Activated naive CD4-positive, alpha-beta T cell treated with anti-CD3 and anti-CD28 coated beads, Interleukin-2, amount 10 ng/mL, durations not matched to agents 7 days and 5 days (primary cell): ENCODE measurements around the gene CAPN5.

Source experiments
- CTCF ChIA-PET: fragments of 350-600 bp; sonication (Branson Sonifier 250); formaldehyde crosslinking; loops from one replicate; lab custom pipeline; 2021; ENCODE audit warnings: antibody characterized with exemption; lab: Charles Lee
- DNase-seq: peaks from one replicate; pipeline ENCODE4 v3.0.0-alpha.2; 2020
- H3K27ac Mint-ChIP-seq: one replicate; pipeline ENCODE4 v1.8.0; 2021; ENCODE audit warnings: mild to moderate bottlenecking, moderate library complexity, mixed read lengths
- H3K27me3 Mint-ChIP-seq: one replicate; pipeline ENCODE4 v1.8.0; 2021; ENCODE audit warnings: mild to moderate bottlenecking, mixed read lengths
- H3K36me3 Mint-ChIP-seq: one replicate; pipeline ENCODE4 v1.8.0; 2021; ENCODE audit warnings: mixed read lengths
- H3K4me1 Mint-ChIP-seq: one replicate; pipeline ENCODE4 v1.8.0; 2021; ENCODE audit warnings: mixed read lengths
- H3K4me3 Mint-ChIP-seq: one replicate; pipeline ENCODE4 v1.8.0; 2021; ENCODE audit warnings: mild to moderate bottlenecking, moderate library complexity, mixed read lengths
- H3K9me3 Mint-ChIP-seq: one replicate; pipeline ENCODE4 v1.8.0; 2021; ENCODE audit warnings: mixed read lengths

Gene CAPN5

GRCh38 chr11:77120571-77120970 is 53.8 kb downstream of the CAPN5 start:
- no peaks in the 10 kb centered on the region for H3K27me3 Mint-ChIP-seq
- CTCF ChIA-PET: interaction anchor here (1.0 to 1.2 kb wide), 2 partner anchors 9 to 85 kb away, joined by 3 read pairs; no protein-coding TSS in a partner anchor
- H3K36me3 Mint-ChIP-seq: no peaks in the 10 kb centered on the region
- no peak for DNase-seq
- peaks cover 2% of the 10 kb centered on the region for H3K4me1 Mint-ChIP-seq
- H3K27ac Mint-ChIP-seq: no peak overlapping the region
- H3K4me3 Mint-ChIP-seq: no peak overlapping the region
- no peaks in the 10 kb centered on the region for H3K9me3 Mint-ChIP-seq

GRCh38 chr11:77121096-77121640 is 54.4 kb downstream of the CAPN5 start:
- CTCF ChIA-PET: interaction anchor here (1.0 to 1.2 kb wide), 2 partner anchors 67 to 86 kb away, joined by 3 to 4 read pairs; no protein-coding TSS in a partner anchor
- no peaks in the 10 kb centered on the region for H3K36me3 Mint-ChIP-seq

GRCh38 chr11:77121876-77122575 is 55.3 kb downstream of the CAPN5 start:
- Mint-ChIP-seq H3K27ac (peak overlapping the region; percentile 42), H3K4me3 (no peak overlapping the region), H3K36me3 (no peaks in the 10 kb centered on the region), H3K9me3 (no peaks in the 10 kb centered on the region), H3K27me3 (peaks cover 6% of the 10 kb centered on the region), H3K4me1 (peaks cover 7% of the 10 kb centered on the region)
- no peak for DNase-seq
- CTCF ChIA-PET: interaction anchor here (1.2 to 1.4 kb wide), 3 partner anchors 31 to 67 kb away, joined by 3 to 4 read pairs (median 4); no protein-coding TSS in a partner anchor

More at GRCh38 chr11:77121096-77121640, 54.4 kb downstream of the CAPN5 start:
- H3K9me3 Mint-ChIP-seq: no peaks in the 10 kb centered on the region
- peaks cover 3% of the 10 kb centered on the region for H3K4me1 Mint-ChIP-seq
- DNase-seq: no peak
- no peak overlapping the region for H3K4me3 Mint-ChIP-seq
- peaks cover 2% of the 10 kb centered on the region for H3K27me3 Mint-ChIP-seq
- H3K27ac Mint-ChIP-seq: no peak overlapping the region

GRCh38 chr11:77122576-77123212 is 55.9 kb downstream of the CAPN5 start:
- Mint-ChIP-seq H3K4me1 (peaks cover 11% of the 10 kb centered on the region), H3K9me3 (no peaks in the 10 kb centered on the region), H3K27ac (no peak overlapping the region), H3K36me3 (no peaks in the 10 kb centered on the region), H3K27me3 (peaks cover 9% of the 10 kb centered on the region), H3K4me3 (no peak overlapping the region)
- DNase-seq: no peak
- CTCF ChIA-PET: interaction anchor here (1.2 to 1.4 kb wide), 3 partner anchors 31 to 67 kb away, joined by 3 to 4 read pairs (median 3); no protein-coding TSS in a partner anchor

GRCh38 chr11:77123591-77123990 is 56.8 kb downstream of the CAPN5 start:
- Mint-ChIP-seq H3K9me3 (no peaks in the 10 kb centered on the region), H3K4me3 (no peak overlapping the region), H3K36me3 (no peaks in the 10 kb centered on the region), H3K4me1 (peaks cover 11% of the 10 kb centered on the region), H3K27me3 (peaks cover 18% of the 10 kb centered on the region), H3K27ac (no peak overlapping the region)
- no peak for DNase-seq
- CTCF ChIA-PET: interaction anchor here (1.2 to 1.3 kb wide), 2 partner anchors 32 to 63 kb away, joined by 3 to 4 read pairs; no protein-coding TSS in a partner anchor

- H3K4me1 Mint-ChIP-seq: peaks cover 11% of the 10 kb centered on the region
- H3K36me3 Mint-ChIP-seq: no peaks in the 10 kb centered on the region
- CTCF ChIA-PET: interaction anchor here (0.8 kb wide), 1 partner anchor 64 kb away, joined by 3 read pairs; no protein-coding TSS in a partner anchor
- no peaks in the 10 kb centered on the region for H3K9me3 Mint-ChIP-seq
- H3K27ac Mint-ChIP-seq: no peak overlapping the region
- no peak for DNase-seq
- peaks cover 20% of the 10 kb centered on the region for H3K27me3 Mint-ChIP-seq
- H3K4me3 Mint-ChIP-seq: no peak overlapping the region
Observed at GRCh38 chr11:77124041-77124440, 57.3 kb downstream of the CAPN5 start.

GRCh38 chr11:77124488-77124887 is 57.7 kb downstream of the CAPN5 start:
- Mint-ChIP-seq H3K4me3 (no peak overlapping the region), H3K27ac (no peak overlapping the region), H3K27me3 (peaks cover 23% of the 10 kb centered on the region), H3K4me1 (peaks cover 11% of the 10 kb centered on the region), H3K36me3 (no peaks in the 10 kb centered on the region), H3K9me3 (no peaks in the 10 kb centered on the region)
- CTCF ChIA-PET: interaction anchor here (0.8 kb wide), 1 partner anchor 64 kb away, joined by 3 read pairs; no protein-coding TSS in a partner anchor
- no peak for DNase-seq

GRCh38 chr11:77125191-77125590 is 58.4 kb downstream of the CAPN5 start:
- CTCF ChIA-PET: no interaction called here
- DNase-seq: no peak
- Mint-ChIP-seq H3K4me3 (no peak overlapping the region), H3K27me3 (peaks cover 23% of the 10 kb centered on the region), H3K4me1 (peaks cover 11% of the 10 kb centered on the region), H3K36me3 (no peaks in the 10 kb centered on the region), H3K27ac (no peak overlapping the region), H3K9me3 (no peaks in the 10 kb centered on the region)

- Mint-ChIP-seq H3K4me3 (no peak overlapping the region), H3K27ac (no peak overlapping the region), H3K27me3 (peaks cover 23% of the 10 kb centered on the region), H3K4me1 (peaks cover 11% of the 10 kb centered on the region), H3K9me3 (no peaks in the 10 kb centered on the region), H3K36me3 (no peaks in the 10 kb centered on the region)
- CTCF ChIA-PET: interaction anchor here (3.6 kb wide), 1 partner anchor 62 kb away, joined by 111 read pairs; no protein-coding TSS in a partner anchor
- DNase-seq: no peak
Observed at GRCh38 chr11:77125695-77126094, 58.9 kb downstream of the CAPN5 start.

- H3K27ac Mint-ChIP-seq: peak overlapping the region; percentile 49
- H3K4me3 Mint-ChIP-seq: no peak overlapping the region
- peaks cover 9% of the 10 kb centered on the region for H3K4me1 Mint-ChIP-seq
- H3K9me3 Mint-ChIP-seq: no peaks in the 10 kb centered on the region
- no peak for DNase-seq
- H3K27me3 Mint-ChIP-seq: peaks cover 23% of the 10 kb centered on the region
- CTCF ChIA-PET: interaction anchor here (0.6 to 3.6 kb wide), 19 partner anchors 9 to 493 kb away, joined by 3 to 111 read pairs (median 6); partner anchors contain the start of gene OMP
- no peaks in the 10 kb centered on the region for H3K36me3 Mint-ChIP-seq
Observed at GRCh38 chr11:77126156-77126775, 59.5 kb downstream of the CAPN5 start.

GRCh38 chr11:77126861-77127234 is 60.1 kb downstream of the CAPN5 start:
- Mint-ChIP-seq H3K9me3 (no peaks in the 10 kb centered on the region), H3K27ac (no peak overlapping the region), H3K27me3 (peaks cover 24% of the 10 kb centered on the region), H3K4me3 (no peak overlapping the region), H3K36me3 (no peaks in the 10 kb centered on the region), H3K4me1 (peaks cover 9% of the 10 kb centered on the region)
- CTCF ChIA-PET: interaction anchor here (0.6 to 3.6 kb wide), 36 partner anchors 9 to 493 kb away, joined by 3 to 111 read pairs (median 5); partner anchors contain the start of gene OMP
- DNase-seq: no peak

- DNase-seq: peak; percentile 66
- H3K4me3 Mint-ChIP-seq: peak overlapping the region; percentile 51
Observed at GRCh38 chr11:77127235-77127911, 60.6 kb downstream of the CAPN5 start.

More at GRCh38 chr11:77127235-77127911, 60.6 kb downstream of the CAPN5 start:
- no peaks in the 10 kb centered on the region for H3K9me3 Mint-ChIP-seq
- peaks cover 28% of the 10 kb centered on the region for H3K27me3 Mint-ChIP-seq
- CTCF ChIA-PET: interaction anchor here (0.9 to 3.6 kb wide), 35 partner anchors 8 to 492 kb away, joined by 3 to 111 read pairs (median 5); partner anchors contain the start of gene OMP
- H3K27ac Mint-ChIP-seq: no peak overlapping the region
- no peaks in the 10 kb centered on the region for H3K36me3 Mint-ChIP-seq
- H3K4me1 Mint-ChIP-seq: peaks cover 9% of the 10 kb centered on the region
